CD4-positive, CD25-positive, alpha-beta regulatory T cell (primary cell): Measurements from ENCODE around the gene GABRR2. TPM values are rescaled to one million over a fixed set of nuclear protein-coding genes. Genes with fewer than 3 reads are reported as not detected.

ENCODE experiments used
- ATAC-seq, 2 donors: fragments of 150-1000 bp; cut with Tn5 transposase; one replicate each; pipeline ENCODE4 v1.10.0; 2021; ENCODE audit warnings: low read depth in 2 of 2, moderate number of reproducible peaks in 2 of 2, moderate library complexity in 1 of 2
- DNase-seq, 3 donors: peaks; one replicate each; pipeline versions ENCODE4 v3.0.0 to v3.0.0-alpha.2; 2012 to 2022; ENCODE audit warnings: mixed read lengths in 1 of 3
- H3K27ac ChIP-seq: one replicate; pipeline ENCODE4 v1.7.0; 2013; ENCODE audit warnings: mild to moderate bottlenecking, low read length; ENCODE audit not compliant: insufficient read depth, poor library complexity, severe bottlenecking
- H3K27me3 ChIP-seq: one replicate; pipeline ENCODE4 v1.7.0; 2013; ENCODE audit warnings: low read length; ENCODE audit not compliant: control insufficient read depth, insufficient read depth
- H3K36me3 ChIP-seq: one replicate; pipeline ENCODE4 v1.7.0; 2013; ENCODE audit warnings: mild to moderate bottlenecking, low read length, moderate library complexity; ENCODE audit not compliant: control insufficient read depth, insufficient read depth
- H3K4me1 ChIP-seq: 2 replicates; pipeline ENCODE4 v1.7.0; 2013; ENCODE audit warnings: mild to moderate bottlenecking, low read length; ENCODE audit not compliant: insufficient read depth, control insufficient read depth, poor library complexity, severe bottlenecking
- H3K4me3 ChIP-seq: one replicate; pipeline ENCODE4 v1.7.0; 2013; ENCODE audit warnings: low read depth, mild to moderate bottlenecking, low read length, moderate library complexity
- H3K9me3 ChIP-seq, 2 experiments: 1 replicate in 1 of 2; 2 replicates in 1 of 2; pipeline ENCODE4 v1.7.0; 2013; ENCODE audit warnings: low read length in 2 of 2, mild to moderate bottlenecking in 1 of 2, moderate library complexity in 1 of 2; ENCODE audit not compliant: control insufficient read depth in 2 of 2
- H3K27ac Mint-ChIP-seq, 3 donors: one replicate each; pipeline ENCODE4 v1.8.0; 2020 to 2022; ENCODE audit warnings: mild to moderate bottlenecking in 3 of 3, mixed read lengths in 3 of 3, moderate library complexity in 2 of 3
- H3K27me3 Mint-ChIP-seq: one replicate; pipeline ENCODE4 v1.8.0; 2022; ENCODE audit warnings: mild to moderate bottlenecking, mixed read lengths
- H3K36me3 Mint-ChIP-seq: one replicate; pipeline ENCODE4 v1.8.0; 2020; ENCODE audit warnings: mixed read lengths
- H3K4me1 Mint-ChIP-seq, 4 donors: one replicate each; pipeline ENCODE4 v1.8.0; 2020 to 2022; ENCODE audit warnings: mixed read lengths in 4 of 4, mild to moderate bottlenecking in 1 of 4
- H3K4me3 Mint-ChIP-seq, 4 donors: one replicate each; pipeline ENCODE4 v1.8.0; 2020 to 2022; ENCODE audit warnings: mild to moderate bottlenecking in 4 of 4, mixed read lengths in 4 of 4, moderate library complexity in 3 of 4
- H3K9me3 Mint-ChIP-seq, 7 donors: one replicate each; pipeline ENCODE4 v1.8.0; 2020 to 2022; ENCODE audit warnings: mixed read lengths in 7 of 7, mild to moderate bottlenecking in 3 of 7, moderate library complexity in 2 of 7
- polyA plus RNA-seq, 4 donors: library from polyadenylated mRNA; unstranded; fragments of 300-500 nt; fragmentation: Illumina TruSeq; gene quantifications; one replicate each; pipeline ENCODE4 v1.2.3, GENCODE V29; 2021
- total RNA-seq: library from RNA; stranded (reverse); gene quantifications from one replicate; pipeline ENCODE4 v1.2.3, GENCODE V29; 2022

The GABRR2 gene
- total and polyA plus RNA-seq, 5 donors from 2014 or later: 1.9 TPM; not detected in 4

GRCh38 chr6:89278956-89279355 lies 36.1 kb downstream of the GABRR2 start:
- Mint-ChIP-seq H3K4me3 (no peak overlapping the region), H3K4me1 (peaks cover 0 to 4% (median 0%) of the 10 kb centered on the region in 4 donors)

GRCh38 chr6:89275900-89276299 lies 39.2 kb downstream of the GABRR2 start:
- no peak overlapping the region for H3K4me3 ChIP-seq
- no peaks in the 10 kb centered on the region for H3K36me3 ChIP-seq
- Mint-ChIP-seq H3K36me3 (no peaks in the 10 kb centered on the region), H3K27me3 (peaks cover 11% of the 10 kb centered on the region), H3K4me3 (no peak overlapping the region), H3K27ac (no peak overlapping the region), H3K4me1 (no peaks in the 10 kb centered on the region), H3K9me3 (no peaks in the 10 kb centered on the region)
- H3K27me3 ChIP-seq: peaks cover 2% of the 10 kb centered on the region
- no peak for ATAC-seq
- no peaks in the 10 kb centered on the region for H3K9me3 ChIP-seq
- no peak overlapping the region for H3K27ac ChIP-seq
- no peak for DNase-seq
- H3K4me1 ChIP-seq: no peaks in the 10 kb centered on the region

More at GRCh38 chr6:89278956-89279355, 36.1 kb downstream of the GABRR2 start:
- Histone ChIP-seq H3K4me1 (no peaks in the 10 kb centered on the region), H3K27ac (no peak overlapping the region), H3K27me3 (peaks cover 2% of the 10 kb centered on the region), H3K36me3 (no peaks in the 10 kb centered on the region), H3K9me3 (no peaks in the 10 kb centered on the region), H3K4me3 (no peak overlapping the region)
- H3K36me3 Mint-ChIP-seq: no peaks in the 10 kb centered on the region
- no peaks in the 10 kb centered on the region for H3K9me3 Mint-ChIP-seq
- peaks cover 22% of the 10 kb centered on the region for H3K27me3 Mint-ChIP-seq
- H3K27ac Mint-ChIP-seq: no peak overlapping the region
- DNase-seq (no peak), ATAC-seq (no peak)

- Histone ChIP-seq H3K9me3 (no peaks in the 10 kb centered on the region), H3K4me3 (no peak overlapping the region), H3K27me3 (peaks cover 2% of the 10 kb centered on the region), H3K4me1 (no peaks in the 10 kb centered on the region), H3K27ac (no peak overlapping the region), H3K36me3 (no peaks in the 10 kb centered on the region)
- DNase-seq: no peak
- H3K9me3 Mint-ChIP-seq: no peaks in the 10 kb centered on the region
- H3K27me3 Mint-ChIP-seq: peaks cover 11% of the 10 kb centered on the region
- no peak overlapping the region for H3K27ac Mint-ChIP-seq
- H3K36me3 Mint-ChIP-seq: no peaks in the 10 kb centered on the region
- H3K4me3 Mint-ChIP-seq: no peak overlapping the region
- H3K4me1 Mint-ChIP-seq: peaks cover 0 to 2% (median 0%) of the 10 kb centered on the region in 4 donors
- ATAC-seq: no peak
These were observed 41.3 kb downstream of the GABRR2 start for GRCh38 chr6:89273816-89274215.

- peaks cover 0 to 2% (median 0%) of the 10 kb centered on the region in 4 donors for H3K4me1 Mint-ChIP-seq
- Histone ChIP-seq H3K9me3 (no peaks in the 10 kb centered on the region), H3K4me3 (no peak overlapping the region), H3K4me1 (no peaks in the 10 kb centered on the region), H3K27ac (no peak overlapping the region), H3K27me3 (peaks cover 2% of the 10 kb centered on the region), H3K36me3 (no peaks in the 10 kb centered on the region)
- no peak for ATAC-seq
- H3K36me3 Mint-ChIP-seq: no peaks in the 10 kb centered on the region
- H3K9me3 Mint-ChIP-seq: no peaks in the 10 kb centered on the region
- H3K27ac Mint-ChIP-seq: peak overlapping the region in 1 of 3 donors; percentile 36
- no peak overlapping the region for H3K4me3 Mint-ChIP-seq
- peaks cover 11% of the 10 kb centered on the region for H3K27me3 Mint-ChIP-seq
- DNase-seq: no peak
These were observed 42.5 kb downstream of the GABRR2 start for GRCh38 chr6:89272596-89272995.

- Mint-ChIP-seq H3K9me3 (no peaks in the 10 kb centered on the region), H3K4me3 (no peak overlapping the region), H3K27ac (no peak overlapping the region), H3K27me3 (no peaks in the 10 kb centered on the region), H3K36me3 (no peaks in the 10 kb centered on the region), H3K4me1 (peaks cover 0 to 2% (median 0%) of the 10 kb centered on the region in 4 donors)
- ATAC-seq (no peak), DNase-seq (no peak)
- Histone ChIP-seq H3K9me3 (no peaks in the 10 kb centered on the region), H3K27ac (no peak overlapping the region), H3K4me3 (no peak overlapping the region), H3K4me1 (no peaks in the 10 kb centered on the region), H3K36me3 (no peaks in the 10 kb centered on the region), H3K27me3 (no peaks in the 10 kb centered on the region)
These were observed 44.0 kb downstream of the GABRR2 start for GRCh38 chr6:89270951-89271721.

- Mint-ChIP-seq H3K4me1 (peaks cover 0 to 2% (median 0%) of the 10 kb centered on the region in 4 donors), H3K27ac (no peak overlapping the region), H3K9me3 (no peaks in the 10 kb centered on the region), H3K4me3 (no peak overlapping the region), H3K27me3 (no peaks in the 10 kb centered on the region), H3K36me3 (no peaks in the 10 kb centered on the region)
- ATAC-seq (no peak), DNase-seq (no peak)
- Histone ChIP-seq H3K4me1 (no peaks in the 10 kb centered on the region), H3K27ac (no peak overlapping the region), H3K4me3 (no peak overlapping the region), H3K9me3 (no peaks in the 10 kb centered on the region), H3K36me3 (no peaks in the 10 kb centered on the region), H3K27me3 (no peaks in the 10 kb centered on the region)
These were observed 45.1 kb downstream of the GABRR2 start for GRCh38 chr6:89269981-89270380.

- no peaks in the 10 kb centered on the region for H3K36me3 Mint-ChIP-seq
- H3K27me3 ChIP-seq: no peaks in the 10 kb centered on the region
- no peak for ATAC-seq
These were observed 45.8 kb downstream of the GABRR2 start for GRCh38 chr6:89269252-89269651.

GRCh38 chr6:89268776-89269175 lies 46.3 kb downstream of the GABRR2 start:
- H3K4me1 Mint-ChIP-seq: peaks cover 0 to 2% (median 0%) of the 10 kb centered on the region in 4 donors
- Histone ChIP-seq H3K4me1 (no peaks in the 10 kb centered on the region), H3K9me3 (no peaks in the 10 kb centered on the region), H3K27me3 (no peaks in the 10 kb centered on the region), H3K4me3 (no peak overlapping the region), H3K36me3 (no peaks in the 10 kb centered on the region), H3K27ac (no peak overlapping the region)
- ATAC-seq: no peak
- no peaks in the 10 kb centered on the region for H3K27me3 Mint-ChIP-seq
- H3K9me3 Mint-ChIP-seq: no peaks in the 10 kb centered on the region
- DNase-seq: no peak
- no peak overlapping the region for H3K27ac Mint-ChIP-seq
- H3K4me3 Mint-ChIP-seq: no peak overlapping the region
- no peaks in the 10 kb centered on the region for H3K36me3 Mint-ChIP-seq

More at GRCh38 chr6:89269252-89269651, 45.8 kb downstream of the GABRR2 start:
- DNase-seq: no peak
- no peaks in the 10 kb centered on the region for H3K9me3 ChIP-seq
- H3K27me3 Mint-ChIP-seq: no peaks in the 10 kb centered on the region
- no peaks in the 10 kb centered on the region for H3K9me3 Mint-ChIP-seq
- no peaks in the 10 kb centered on the region for H3K36me3 ChIP-seq
- no peaks in the 10 kb centered on the region for H3K4me1 ChIP-seq
- no peak overlapping the region for H3K27ac Mint-ChIP-seq
- H3K4me1 Mint-ChIP-seq: peaks cover 0 to 2% (median 0%) of the 10 kb centered on the region in 4 donors
- no peak overlapping the region for H3K27ac ChIP-seq
- no peak overlapping the region for H3K4me3 Mint-ChIP-seq
- H3K4me3 ChIP-seq: no peak overlapping the region
